Right lobe of liver (tissue), 6 donors: Measurements from ENCODE around the gene CTSD. TPM values are rescaled to one million over a fixed set of nuclear protein-coding genes. Genes with fewer than 3 reads are reported as not detected.

Experiments used
- ATAC-seq, 4 donors: fragments of 200-7000 bp; cut with Tn5 transposase; one replicate each; pipeline ENCODE4 v1.9.1; 2020; ENCODE audit warnings: mild to moderate bottlenecking in 4 of 4, moderate library complexity in 4 of 4
- DNase-seq, 3 donors: peaks; one replicate each; pipeline ENCODE4 v3.0.0-alpha.2; 2020
- H3K27ac ChIP-seq, 3 donors: fragments of 200-600 bp; one replicate each; pipeline ENCODE4 v1.8.0; 2022
- H3K27me3 ChIP-seq, 2 donors: fragments of 200-600 bp; one replicate each; pipeline ENCODE4 v1.8.0; 2022
- H3K36me3 ChIP-seq, 4 donors: fragments of 200-600 bp; sonication (generic) in 1 of 4; one replicate each; pipeline versions ENCODE4 v1.5.1 to v1.8.0; 2017 to 2022; ENCODE audit warnings: control low read depth in 1 of 4
- H3K4me1 ChIP-seq, 4 donors: fragments of 200-600 bp; sonication (generic) in 1 of 4; one replicate each; pipeline versions ENCODE4 v1.5.1 to v1.8.0; 2017 to 2022; ENCODE audit warnings: control low read depth in 1 of 4
- H3K4me3 ChIP-seq, 3 donors: fragments of 200-600 bp; one replicate each; pipeline ENCODE4 v1.8.0; 2022
- H3K9me3 ChIP-seq, 4 donors: fragments of 200-600 bp; sonication (generic) in 1 of 4; one replicate each; pipeline versions ENCODE4 v1.5.1 to v1.8.0; 2017 to 2022; ENCODE audit warnings: control low read depth in 1 of 4
- CTCF ChIP-seq, 4 donors: fragments of 200-600 bp in 3 of 4; fragments of 450-650 bp in 1 of 4; IDR thresholded peaks; one replicate each; pipeline versions ENCODE4 v1.5.1 to v1.8.0; 2016 to 2022; ENCODE audit warnings: antibody characterized with exemption in 4 of 4, mild to moderate bottlenecking in 2 of 4
- POLR2A ChIP-seq: fragments of 450-650 bp; IDR thresholded peaks from one replicate; pipeline ENCODE4 v1.6.1; 2017; ENCODE audit warnings: antibody characterized with exemption, mild to moderate bottlenecking
- WGBS: methylation state at CpG from one replicate; pipeline ENCODE4 v1.1.6; 2018; ENCODE audit warnings: low coverage, low lambda C conversion rate; ENCODE audit not compliant: insufficient coverage; ENCODE audit errors: missing lambda C conversion rate; 5-methylcytosine and 5-hydroxymethylcytosine counted together
- intact Hi-C, 2 donors: fragments of 100-400 bp; cut with DNase I; formaldehyde crosslinking; loops; one replicate each; pipeline versions ENCODE4 v1.11.2 to v1.14.1; 2022
- total RNA-seq, 6 experiments: library from RNA; depleted of rRNA in 2 of 6; stranded (reverse); fragments of >200 nt in 2 of 6; fragmentation: NEBNext Ultra II Directional in 3 of 6; extraction: Animal tissue kit (Norgen Biotek cat#: 25700) in 3 of 6; gene quantifications; one replicate each; pipeline versions ENCODE4 v1.1.0 to v1.2.4, GENCODE V29; 2016 to 2023
- donor health status: DM: no; HTN: yes; CAD: no.
- donor health status: DM: no; HTN: no; CAD: no.
- donor health status: DM: no; HTN: no; CAD: no.
- donor health status: DM: no; HTN: yes; CAD: no.
- donor health status: DM: no; HTN: yes; CAD: no.

CTSD gene
- total RNA-seq, 6 experiments from 2014 or later = 515 to 1,549 (median 1,009) TPM

- TF ChIP-seq POLR2A (no peak), CTCF (IDR thresholded peaks at IDR 0.05) (no peak)
- H3K27me3 ChIP-seq = no peaks in the 10 kb centered on the region
- peaks cover 0 to 3% (median 1%) of the 10 kb centered on the region in 4 donors for H3K36me3 ChIP-seq
- intact Hi-C loops = no loop called here
- no peak for ATAC-seq
- H3K4me3 ChIP-seq = no peak overlapping the region
- 90% methylated on average over 3 of the region's 28 CpGs for WGBS
- no peak overlapping the region for H3K27ac ChIP-seq
- no peaks in the 10 kb centered on the region for H3K9me3 ChIP-seq
- H3K4me1 ChIP-seq = peaks cover 0 to 16% (median 6%) of the 10 kb centered on the region in 4 donors
- peak in 1 of 3 donors; percentile 57 for DNase-seq
Observed at GRCh38 chr11:1765871-1766718, 2.4 kb upstream of the CTSD start.

- DNase-seq (no peak), ATAC-seq (peak in 2 of 4 donors; percentile 1 to 4)
- WGBS = 0% methylated on average over 6 of the region's 32 CpGs
- Histone ChIP-seq H3K27ac (peak overlapping the region; percentile 82 to 99 (median 97)), H3K9me3 (no peaks in the 10 kb centered on the region), H3K27me3 (no peaks in the 10 kb centered on the region), H3K36me3 (peaks cover 0 to 28% (median 11%) of the 10 kb centered on the region in 4 donors), H3K4me1 (peaks cover 0 to 43% (median 20%) of the 10 kb centered on the region in 4 donors), H3K4me3 (peak overlapping the region; percentile 79 to 98 (median 97))
- TF ChIP-seq CTCF (IDR thresholded peaks at IDR 0.05) = no peak
- no peak for TF ChIP-seq POLR2A
- intact Hi-C loops = no loop called here
Observed at GRCh38 chr11:1763336-1763795, 361 bp downstream of the CTSD start.

GRCh38 chr11:1762537-1763302 lies 1.0 kb downstream of the CTSD start:
- Histone ChIP-seq H3K36me3 (peaks cover 0 to 32% (median 11%) of the 10 kb centered on the region in 4 donors), H3K27me3 (no peaks in the 10 kb centered on the region), H3K9me3 (no peaks in the 10 kb centered on the region), H3K4me3 (peak overlapping the region; percentile 79 to 98 (median 97)), H3K4me1 (peaks cover 0 to 50% (median 22%) of the 10 kb centered on the region in 4 donors), H3K27ac (peak overlapping the region; percentile 82 to 99 (median 97))
- no peak for TF ChIP-seq CTCF (IDR thresholded peaks at IDR 0.05)
- peak; percentile 82 for TF ChIP-seq POLR2A
- DNase-seq = peak; percentile 78 to 92 (median 83)
- peak; percentile 43 to 64 (median 44) for ATAC-seq
- intact Hi-C loops = no loop called here
- 0% methylated on average over 4 of the region's 16 CpGs for WGBS

GRCh38 chr11:1761857-1762536 lies 1.7 kb downstream of the CTSD start:
- peak in 2 of 3 donors; percentile 39 to 66 for DNase-seq
- intact Hi-C loops = no loop called here
- Histone ChIP-seq H3K9me3 (no peaks in the 10 kb centered on the region), H3K36me3 (peaks cover 5 to 38% (median 14%) of the 10 kb centered on the region in 4 donors), H3K27me3 (no peaks in the 10 kb centered on the region), H3K4me1 (peaks cover 0 to 57% (median 28%) of the 10 kb centered on the region in 4 donors), H3K4me3 (peak overlapping the region; percentile 79 to 98 (median 97)), H3K27ac (peak overlapping the region; percentile 82 to 99 (median 97))
- WGBS = 15% methylated on average over 4 of the region's 12 CpGs
- ATAC-seq = no peak
- TF ChIP-seq POLR2A (no peak), CTCF (IDR thresholded peaks at IDR 0.05) (no peak)
